PC-3 (cell line): Measurements from ENCODE around the gene FAU.

Source experiments
- CTCF ChIP-seq: fragments of 300-600 bp; sonication (generic); conservative IDR thresholded peaks from 2 replicates; pipeline ENCODE4 v1.5.1; 2017; ENCODE audit warnings: antibody characterized with exemption, low read depth, mild to moderate bottlenecking, low read length
- EZH2 ChIP-seq: fragments of 300-600 bp; sonication (generic); IDR thresholded peaks from one replicate; pipeline ENCODE4 v1.6.1; 2017; ENCODE audit warnings: antibody characterized with exemption, mild to moderate bottlenecking, low read length; ENCODE audit not compliant: unreplicated experiment
- EZH2phosphoT487 ChIP-seq: fragments of 300-600 bp; sonication (generic); IDR thresholded peaks from 2 replicates; pipeline ENCODE4 v1.6.1; 2018; ENCODE audit warnings: mild to moderate bottlenecking, antibody characterized with exemption, low read length, borderline replicate concordance

- TF ChIP-seq EZH2 (no peak), CTCF (no peak), EZH2phosphoT487 (no peak)
Measured at GRCh38 chr11:65160643-65161042, 38.7 kb upstream of the FAU start.
